Progenitor cell of endocrine pancreas (in vitro differentiated cells): Measurements from ENCODE around the gene SDCBP2. TPM values are rescaled to one million over a fixed set of nuclear protein-coding genes. Genes with fewer than 3 reads are reported as not detected.

Source experiments
- DNase-seq: peaks from one replicate; pipeline ENCODE4 v3.0.0; 2021; ENCODE audit warnings: low spot score; ENCODE audit not compliant: unreplicated experiment
- H3K27ac Mint-ChIP-seq: 2 replicates; pipeline ENCODE4 v1.8.0; 2021; ENCODE audit warnings: mild to moderate bottlenecking, moderate library complexity, mixed read lengths
- H3K27me3 Mint-ChIP-seq: 2 replicates; pipeline ENCODE4 v1.8.0; 2021; ENCODE audit warnings: mixed read lengths
- H3K36me3 Mint-ChIP-seq: 2 replicates; pipeline ENCODE4 v1.8.0; 2022; ENCODE audit warnings: mixed read lengths; ENCODE audit not compliant: insufficient read depth
- H3K4me1 Mint-ChIP-seq: 2 replicates; pipeline ENCODE4 v1.8.0; 2021; ENCODE audit warnings: low read depth, mixed read lengths
- H3K4me3 Mint-ChIP-seq: 2 replicates; pipeline ENCODE4 v1.8.0; 2021; ENCODE audit warnings: low read depth, mild to moderate bottlenecking, moderate library complexity, mixed read lengths
- H3K9me3 Mint-ChIP-seq: 2 replicates; pipeline ENCODE4 v1.8.0; 2021; ENCODE audit warnings: low read depth, mixed read lengths
- CTCF ChIP-seq: fragments of 200-600 bp; sonication (generic); IDR thresholded peaks from one replicate; pipeline ENCODE4 v1.5.0; 2021; ENCODE audit warnings: antibody characterized with exemption, mild to moderate bottlenecking; ENCODE audit not compliant: unreplicated experiment
- total RNA-seq: library from RNA; stranded (reverse); gene quantifications from 2 replicates; pipeline ENCODE4 v1.2.1, GENCODE V29; 2021

Gene SDCBP2
- total RNA-seq, 1 donor from 2014 or later: 2.0 TPM

GRCh38 chr20:1310071-1310470 lies 18.9 kb downstream of the SDCBP2 start:
- DNase-seq: no peak
- Mint-ChIP-seq H3K27ac (no peak overlapping the region), H3K4me3 (no peak overlapping the region), H3K9me3 (no peaks in the 10 kb centered on the region), H3K4me1 (no peaks in the 10 kb centered on the region), H3K27me3 (peaks cover 13% of the 10 kb centered on the region), H3K36me3 (no peaks in the 10 kb centered on the region)
- no peak for TF ChIP-seq CTCF

GRCh38 chr20:1309439-1309847 lies 19.5 kb downstream of the SDCBP2 start:
- H3K9me3 Mint-ChIP-seq: no peaks in the 10 kb centered on the region
- H3K4me1 Mint-ChIP-seq: no peaks in the 10 kb centered on the region
- DNase-seq: no peak
- TF ChIP-seq CTCF: no peak
- no peak overlapping the region for H3K4me3 Mint-ChIP-seq
- H3K27ac Mint-ChIP-seq: no peak overlapping the region
- peaks cover 13% of the 10 kb centered on the region for H3K27me3 Mint-ChIP-seq
- no peaks in the 10 kb centered on the region for H3K36me3 Mint-ChIP-seq

- Mint-ChIP-seq H3K9me3 (no peaks in the 10 kb centered on the region), H3K4me3 (no peak overlapping the region), H3K36me3 (no peaks in the 10 kb centered on the region), H3K27ac (no peak overlapping the region), H3K4me1 (no peaks in the 10 kb centered on the region), H3K27me3 (peaks cover 13% of the 10 kb centered on the region)
- DNase-seq: no peak
- no peak for TF ChIP-seq CTCF
Observed at GRCh38 chr20:1308702-1309095, 20.2 kb downstream of the SDCBP2 start.

- TF ChIP-seq CTCF: no peak
- Mint-ChIP-seq H3K27me3 (peaks cover 13% of the 10 kb centered on the region), H3K9me3 (no peaks in the 10 kb centered on the region), H3K27ac (no peak overlapping the region), H3K36me3 (no peaks in the 10 kb centered on the region), H3K4me3 (no peak overlapping the region), H3K4me1 (no peaks in the 10 kb centered on the region)
- DNase-seq: no peak
Observed at GRCh38 chr20:1308067-1308701, 20.8 kb downstream of the SDCBP2 start.

- Mint-ChIP-seq H3K27ac (no peak overlapping the region), H3K27me3 (peaks cover 10% of the 10 kb centered on the region), H3K9me3 (no peaks in the 10 kb centered on the region), H3K4me1 (no peaks in the 10 kb centered on the region), H3K4me3 (no peak overlapping the region), H3K36me3 (no peaks in the 10 kb centered on the region)
- TF ChIP-seq CTCF: no peak
- DNase-seq: no peak
Observed at GRCh38 chr20:1307571-1307971, 21.4 kb downstream of the SDCBP2 start.
